ENCODE data around the gene CMTM4.

CMTM4 gene

GRCh38 chr16:66608241-66609138 lies 88.1 kb downstream of the CMTM4 start:
- H3K4me3 ChIP-seq (ENCODE audit: severe bottlenecking), result no peak overlapping the region
- H3K4me1 ChIP-seq (ENCODE audit: insufficient read depth, poor library complexity, severe bottlenecking), result peaks cover 12% of the 10 kb centered on the region
- peak; percentile 96 for TF ChIP-seq CTCF (IDR thresholded peaks at IDR 0.05; ENCODE audit: poor library complexity, severe bottlenecking)
- no peaks in the 10 kb centered on the region for H3K27me3 ChIP-seq (ENCODE audit: insufficient read depth, poor library complexity, severe bottlenecking)
- ATAC-seq (ENCODE audit: low read depth), result peak; percentile 78
- H3K27ac ChIP-seq (ENCODE audit: poor library complexity, severe bottlenecking), result peak overlapping the region; percentile 81
- H3K36me3 ChIP-seq (ENCODE audit: low read depth), result peaks cover 49% of the 10 kb centered on the region
- H3K9me3 ChIP-seq (ENCODE audit: severe bottlenecking), result no peaks in the 10 kb centered on the region
- peak; percentile 92 for DNase-seq (ENCODE audit: low spot score)

DNA sequence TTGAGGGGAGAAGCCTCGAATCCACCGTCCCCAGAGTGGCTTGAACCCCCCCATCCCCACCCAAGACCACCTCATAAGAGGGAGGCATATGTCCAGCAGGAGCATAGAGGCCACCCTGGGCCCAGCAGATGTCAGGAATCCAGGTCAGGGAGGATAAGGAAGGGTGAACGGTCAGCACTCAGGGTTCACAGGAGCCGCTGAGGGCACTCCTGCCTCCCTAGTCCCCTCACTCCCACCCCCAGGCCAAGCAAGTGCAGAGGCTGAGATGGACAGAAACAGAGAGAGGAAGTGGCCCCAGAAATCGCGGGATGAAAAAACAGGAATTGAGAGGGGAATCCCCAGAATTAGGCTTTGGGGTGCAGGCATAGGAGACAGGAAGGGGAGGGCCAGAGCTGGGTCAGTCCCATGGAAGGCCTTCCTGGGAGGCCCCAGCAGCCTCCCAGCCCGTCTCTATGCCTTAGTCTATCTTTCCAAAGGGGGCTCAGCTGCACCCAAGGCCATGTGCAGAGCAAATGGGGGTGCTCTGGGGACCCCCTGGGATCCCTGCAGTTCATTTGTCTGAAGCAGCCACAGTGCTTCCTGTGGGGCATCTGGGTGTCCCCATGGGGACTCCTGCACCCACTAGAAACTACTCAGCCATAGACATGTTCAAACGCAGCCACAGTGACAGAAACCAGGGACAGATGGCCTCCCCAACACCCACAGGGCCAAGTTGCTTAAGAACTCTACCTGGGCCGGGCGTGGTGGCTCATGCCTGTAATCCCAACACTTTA lies 90.4 kb downstream of the CMTM4 start:
- Histone ChIP-seq H3K4me1 (ENCODE audit: insufficient read depth, poor library complexity, severe bottlenecking) (peaks cover 12% of the 10 kb centered on the region), H3K36me3 (ENCODE audit: low read depth) (peaks cover 32% of the 10 kb centered on the region), H3K9me3 (ENCODE audit: severe bottlenecking) (no peaks in the 10 kb centered on the region), H3K4me3 (ENCODE audit: severe bottlenecking) (peak overlapping the region; percentile 88), H3K27me3 (ENCODE audit: insufficient read depth, poor library complexity, severe bottlenecking) (no peaks in the 10 kb centered on the region), H3K27ac (ENCODE audit: poor library complexity, severe bottlenecking) (peak overlapping the region; percentile 81)
- no peak for TF ChIP-seq CTCF (IDR thresholded peaks at IDR 0.05; ENCODE audit: poor library complexity, severe bottlenecking)
- ATAC-seq (ENCODE audit: low read depth) (0 out of 3 replicates have a peak, but pooled peaks have one; percentile 5), DNase-seq (ENCODE audit: low spot score) (no peak)

- Histone ChIP-seq H3K36me3 (ENCODE audit: low read depth) (peaks cover 24% of the 10 kb centered on the region), H3K4me3 (ENCODE audit: severe bottlenecking) (peak overlapping the region; percentile 88), H3K9me3 (ENCODE audit: severe bottlenecking) (no peaks in the 10 kb centered on the region), H3K27ac (ENCODE audit: poor library complexity, severe bottlenecking) (peak overlapping the region; percentile 81), H3K4me1 (ENCODE audit: insufficient read depth, poor library complexity, severe bottlenecking) (peaks cover 12% of the 10 kb centered on the region), H3K27me3 (ENCODE audit: insufficient read depth, poor library complexity, severe bottlenecking) (no peaks in the 10 kb centered on the region)
- ATAC-seq (ENCODE audit: low read depth) (peak; percentile 27), DNase-seq (ENCODE audit: low spot score) (no peak)
- peak; percentile 2 for TF ChIP-seq CTCF (IDR thresholded peaks at IDR 0.05; ENCODE audit: poor library complexity, severe bottlenecking)
These were observed 91.2 kb downstream of the CMTM4 start for GRCh38 chr16:66605177-66605978.

GRCh38 chr16:66604376-66605176 lies 92.0 kb downstream of the CMTM4 start, which contains the start of gene CMTM3:
Gene CMTM3, plus strand, starts transcription at chr16:66604704. Its CDS starts 102 bp downstream, at chr16:66604806.
- H3K27ac ChIP-seq (ENCODE audit: poor library complexity, severe bottlenecking), result peak within 1 kb of the TSS; percentile 81
- peak within 1 kb of the TSS; percentile 88 for H3K4me3 ChIP-seq (ENCODE audit: severe bottlenecking)
- H3K36me3 ChIP-seq (ENCODE audit: low read depth), result peaks cover 16% of the 10 kb centered on the region
- H3K9me3 ChIP-seq (ENCODE audit: severe bottlenecking), result no peaks in the 10 kb centered on the region
- DNase-seq (ENCODE audit: low spot score) (no peak), ATAC-seq (ENCODE audit: low read depth) (peak; percentile 34)
- H3K4me1 ChIP-seq (ENCODE audit: insufficient read depth, poor library complexity, severe bottlenecking), result peaks cover 12% of the 10 kb centered on the region
- TF ChIP-seq CTCF (IDR thresholded peaks at IDR 0.05; ENCODE audit: poor library complexity, severe bottlenecking), result peak; percentile 83
- no peaks in the 10 kb centered on the region for H3K27me3 ChIP-seq (ENCODE audit: insufficient read depth, poor library complexity, severe bottlenecking)

Data from RWPE2 (cell line).